Vagina (tissue), 2 donors: ENCODE data around the gene SLC16A6.

ENCODE experiments used
- CTCF ChIP-seq, 3 experiments: fragments of 450-650 bp in 2 of 3; fragments of 200-600 bp in 1 of 3; sonication (generic) in 1 of 3; IDR thresholded peaks; one replicate each; pipeline ENCODE4 v1.5.1; 2017 to 2019; ENCODE audit warnings: antibody characterized with exemption in 3 of 3, mild to moderate bottlenecking in 2 of 3, moderate library complexity in 2 of 3
- POLR2AphosphoS5 ChIP-seq, 2 donors: sonication (generic); formaldehyde crosslinking; IDR thresholded peaks; one replicate each; pipeline ENCODE4 v1.9.0; 2017; ENCODE audit warnings: antibody characterized with exemption in 2 of 2, mild to moderate bottlenecking in 2 of 2, low read depth in 1 of 2; ENCODE audit not compliant: insufficient read depth in 1 of 2

- no peak for TF ChIP-seq CTCF (IDR thresholded peaks at IDR 0.05)
- TF ChIP-seq POLR2AphosphoS5 (IDR thresholded peaks at IDR 0.05; ENCODE audit: insufficient read depth in 1 of 2, low read depth in 1 of 2) = no peak
Measured at GRCh38 chr17:68328676-68329075, 37.7 kb upstream of the SLC16A6 start.
